NCI-H524 treated with DMSO at 0.1 percent for 48 hours (cell line): ENCODE measurements around the gene SLC39A12.

Experiments used
- DNase-seq: peaks from one replicate; lab custom pipeline; 2025; lab: John Stamatoyannopoulos, UW

Gene SLC39A12

GRCh38 chr10:18059826-18060559, 108.3 kb downstream of the SLC39A12 start:
- DNase-seq, result no peak

GRCh38 chr10:18066947-18067346, 115.2 kb downstream of the SLC39A12 start:
- DNase-seq, result no peak

DNA sequence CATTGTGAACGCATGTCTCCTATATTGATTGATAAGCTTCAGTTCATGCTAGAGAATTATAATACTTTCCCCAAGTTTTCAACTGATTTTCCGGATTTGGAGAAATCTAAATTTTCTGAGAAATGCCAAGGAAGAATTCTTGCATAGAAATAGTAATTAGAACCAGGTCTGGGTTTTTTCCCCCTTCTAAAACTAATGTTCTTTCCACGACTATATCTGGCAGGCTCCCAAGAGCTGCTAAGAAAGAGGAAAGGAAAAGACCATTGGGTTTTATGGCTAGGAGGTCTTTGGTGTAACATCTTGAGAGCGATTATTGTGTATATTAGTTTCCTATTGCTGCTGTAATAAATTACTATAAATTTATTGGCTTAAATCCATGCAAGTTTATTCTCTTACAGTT, 116.7 kb downstream of the SLC39A12 start:
- no peak for DNase-seq

DNA sequence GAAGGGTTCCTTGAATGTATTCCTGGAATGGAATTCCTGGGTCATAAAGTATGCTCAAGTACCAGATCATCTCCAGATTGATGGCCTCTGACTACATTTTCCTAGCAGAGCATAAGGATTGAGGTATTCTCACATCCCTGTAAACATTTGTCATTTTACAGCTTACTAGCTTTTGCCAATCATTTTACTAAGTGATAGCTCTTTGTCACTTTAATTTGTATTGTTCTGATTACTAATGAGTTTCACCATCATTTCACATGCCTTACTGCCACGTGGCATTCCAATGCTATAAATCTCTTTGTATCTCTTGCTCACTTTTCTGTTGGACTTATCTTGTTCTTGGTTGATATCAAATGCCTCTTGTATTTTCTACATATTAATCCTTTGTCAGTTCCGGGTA, 119.9 kb downstream of the SLC39A12 start:
- DNase-seq, result no peak

- DNase-seq, result no peak
Observed at GRCh38 chr10:18073314-18073713, 121.6 kb downstream of the SLC39A12 start.

DNA sequence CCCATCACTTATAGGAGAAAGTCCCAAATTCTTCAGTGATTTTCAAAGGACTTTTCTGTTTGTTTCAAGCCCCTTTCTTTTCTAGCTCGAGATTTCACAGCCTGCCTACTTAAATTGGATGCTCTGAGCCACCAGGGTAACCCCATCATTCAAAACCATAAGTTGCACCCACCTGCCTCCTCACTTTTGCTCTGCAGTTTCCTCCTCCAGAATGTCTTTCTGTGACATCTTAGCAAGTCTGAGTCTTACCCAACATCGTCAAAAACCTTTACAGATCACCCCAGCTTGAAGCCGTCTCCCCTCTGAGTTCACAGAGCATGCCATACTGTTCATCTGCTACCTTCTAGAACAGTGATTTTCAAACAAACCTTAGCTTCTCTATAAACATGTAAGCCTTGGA, 124.2 kb downstream of the SLC39A12 start:
- DNase-seq, result no peak

GRCh38 chr10:18079665-18080295, 128.1 kb downstream of the SLC39A12 start:
- no peak for DNase-seq

DNA sequence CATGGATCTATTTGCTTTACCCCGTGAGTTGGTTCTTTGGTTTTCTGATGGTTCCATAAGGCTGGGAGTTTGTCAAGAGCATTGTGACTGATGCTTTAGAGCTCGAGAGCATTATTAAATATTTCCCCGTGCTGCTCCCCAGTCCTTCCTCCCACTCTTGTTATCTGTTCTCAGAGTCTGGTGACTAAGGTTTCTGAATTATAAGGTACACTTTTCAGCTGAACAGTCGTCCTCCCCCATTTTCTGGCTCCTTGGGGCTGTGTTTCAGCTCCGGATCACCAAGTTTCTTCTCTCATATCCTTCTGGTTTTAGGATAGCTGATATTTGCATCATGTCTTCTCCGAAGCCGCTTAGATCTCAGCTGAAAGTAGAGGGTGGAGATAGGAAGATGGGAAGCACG, 130.7 kb downstream of the SLC39A12 start:
- DNase-seq, result no peak

GRCh38 chr10:18085855-18086254, 134.1 kb downstream of the SLC39A12 start:
- DNase-seq, result no peak

- DNase-seq, result no peak
Observed at GRCh38 chr10:18086746-18087145, 135.0 kb downstream of the SLC39A12 start.

GRCh38 chr10:18087355-18087754, 135.6 kb downstream of the SLC39A12 start:
- DNase-seq, result no peak
